Measurements from ENCODE around the gene SNRNP200.

- TF ChIP-seq CTCF (optimal IDR thresholded peaks at IDR 0.05 in 1 of 3, IDR thresholded peaks at IDR 0.05 in 1 of 3, conservative IDR thresholded peaks at IDR 0.05 in 1 of 3; ENCODE audit: extremely low read depth in 1 of 3, insufficient read depth in 2 of 3, low read length in 3 of 3): no peak
- TF ChIP-seq EZH2 (IDR thresholded peaks at IDR 0.05; ENCODE audit: low read length): no peak
These were observed 11.7 kb upstream of the SNRNP200 start for GRCh38 chr2:96316999-96317398.
